IMR-90 (cell line): ENCODE data around the gene MSI2. TPM values are rescaled to one million over a fixed set of nuclear protein-coding genes. Genes with fewer than 3 reads are reported as not detected.

ENCODE experiments used
- ATAC-seq: fragments of 200-7000 bp; cut with Tn5 transposase; 2 replicates; pipeline ENCODE4 v1.9.1; 2020; ENCODE audit warnings: low read depth, mild to moderate bottlenecking, moderate library complexity
- BruUV-seq: library from RNA; stranded (reverse); fragments of 400-500 nt; replicated peaks from 2 replicates; lab custom pipeline; 2021; lab: Mats Ljungman, UMichigan
- CTCF ChIA-PET: fragments of 300-600 bp; formaldehyde crosslinking; extraction: SDS; loops from one replicate; lab custom pipeline; 2021; ENCODE audit warnings: antibody characterized with exemption; lab: Yijun Ruan, JAX
- POLR2A ChIA-PET: fragments of 300-600 bp; sonication (Branson Sonifier 250); formaldehyde crosslinking; loops from one replicate; lab custom pipeline; 2022; ENCODE audit warnings: antibody characterized with exemption; ENCODE audit not compliant: unreplicated experiment; lab: Charles Lee
- DNase-seq: peaks from one replicate; pipeline ENCODE4 v3.0.0; 2013
- H2AFZ ChIP-seq: replicated peaks from 2 replicates; pipeline ENCODE3; 2013; ENCODE audit warnings: low read length, mild to moderate bottlenecking; ENCODE audit not compliant: poor library complexity
- H2AK5ac ChIP-seq: 2 replicates; pipeline ENCODE4 v1.6.1; 2013; ENCODE audit warnings: low read depth, low read length, inconsistent platforms
- H2AK9ac ChIP-seq: replicated peaks from 2 replicates; pipeline ENCODE3; 2013; ENCODE audit warnings: mild to moderate bottlenecking, low read depth, low read length, moderate library complexity; ENCODE audit not compliant: poor library complexity
- H2BK120ac ChIP-seq: 2 replicates; pipeline ENCODE4 v1.6.1; 2013; ENCODE audit warnings: low read depth, low read length, inconsistent platforms
- H2BK15ac ChIP-seq: 3 replicates; pipeline ENCODE4 v1.6.1; 2013; ENCODE audit warnings: low read depth, low read length, inconsistent platforms
- H2BK20ac ChIP-seq: 2 replicates; pipeline ENCODE4 v1.6.1; 2013; ENCODE audit warnings: low read depth, mild to moderate bottlenecking, inconsistent platforms, low read length, moderate library complexity
- H2BK5ac ChIP-seq: 2 replicates; pipeline ENCODE4 v1.6.1; 2013; ENCODE audit warnings: mild to moderate bottlenecking, low read depth, low read length, inconsistent platforms; ENCODE audit not compliant: poor library complexity, severe bottlenecking
- H3K14ac ChIP-seq: replicated peaks from 2 replicates; pipeline ENCODE4 v1.6.1; 2013; ENCODE audit warnings: low read depth, low read length, inconsistent platforms
- H3K18ac ChIP-seq: 2 replicates; pipeline ENCODE4 v1.6.1; 2013; ENCODE audit warnings: low read depth, low read length, control low read depth
- H3K23ac ChIP-seq: 2 replicates; pipeline ENCODE4 v1.6.1; 2013; ENCODE audit warnings: low read depth, low read length, inconsistent platforms
- H3K27ac ChIP-seq: 2 replicates; pipeline ENCODE4 v1.5.1; 2013; ENCODE audit warnings: mild to moderate bottlenecking, control low read depth, low read length; ENCODE audit not compliant: insufficient read depth
- H3K27me3 ChIP-seq: 2 replicates; pipeline ENCODE4 v1.6.1; 2013; ENCODE audit warnings: low read length; ENCODE audit not compliant: control insufficient read depth, insufficient read depth
- H3K36me3 ChIP-seq: 2 replicates; pipeline ENCODE4 v1.6.1; 2013; ENCODE audit warnings: low read length, mixed read lengths; ENCODE audit not compliant: control insufficient read depth, insufficient read depth
- H3K4ac ChIP-seq: 2 replicates; pipeline ENCODE4 v1.6.1; 2013; ENCODE audit warnings: low read depth, low read length, inconsistent platforms
- H3K4me1 ChIP-seq: 2 replicates; pipeline ENCODE4 v1.6.1; 2013; ENCODE audit warnings: low read length, mixed read lengths; ENCODE audit not compliant: control insufficient read depth, insufficient read depth
- H3K4me2 ChIP-seq: 2 replicates; pipeline ENCODE4 v1.6.1; 2013; ENCODE audit warnings: low read depth, mild to moderate bottlenecking, control low read depth, low read length, moderate library complexity
- H3K4me3 ChIP-seq: 2 replicates; pipeline ENCODE4 v1.5.1; 2013; ENCODE audit warnings: low read depth, mild to moderate bottlenecking, control low read depth, low read length, moderate library complexity; ENCODE audit not compliant: insufficient read depth
- H3K56ac ChIP-seq: 2 replicates; pipeline ENCODE4 v1.6.1; 2013; ENCODE audit warnings: low read length, inconsistent platforms; ENCODE audit not compliant: insufficient read depth; ENCODE audit errors: extremely low read depth
- H3K79me1 ChIP-seq, 2 experiments: 2 replicates each; pipeline ENCODE4 v1.6.1; 2013; ENCODE audit warnings: low read length in 2 of 2, inconsistent platforms in 1 of 2, low read depth in 1 of 2
- H3K9ac ChIP-seq: 2 replicates; pipeline ENCODE4 v1.6.1; 2013; ENCODE audit warnings: low read depth, low read length, control low read depth
- H3K9me1 ChIP-seq: 2 replicates; pipeline ENCODE4 v1.6.1; 2013; ENCODE audit warnings: low read length, inconsistent platforms; ENCODE audit not compliant: insufficient read depth
- H3K9me3 ChIP-seq: 2 replicates; pipeline ENCODE4 v1.6.1; 2013; ENCODE audit warnings: low read length; ENCODE audit not compliant: control insufficient read depth, insufficient read depth
- H4K20me1 ChIP-seq: 2 replicates; pipeline ENCODE4 v1.6.1; 2013; ENCODE audit warnings: low read length, inconsistent platforms; ENCODE audit not compliant: insufficient read depth
- H4K5ac ChIP-seq: 2 replicates; pipeline ENCODE4 v1.6.1; 2013; ENCODE audit warnings: mild to moderate bottlenecking, low read depth, low read length, control low read depth
- H4K8ac ChIP-seq, 2 experiments: 2 replicates each; pipeline ENCODE4 v1.6.1; 2013; ENCODE audit warnings: low read depth in 2 of 2, low read length in 2 of 2, control low read depth in 1 of 2, inconsistent platforms in 1 of 2
- H4K91ac ChIP-seq: 2 replicates; pipeline ENCODE4 v1.6.1; 2013; ENCODE audit warnings: low read depth, low read length, inconsistent platforms; ENCODE audit not compliant: insufficient read depth
- BHLHE40 ChIP-seq: fragments of 150-350 bp; IDR thresholded peaks from 2 replicates; pipeline ENCODE4 v1.6.1; 2016; ENCODE audit warnings: mild to moderate bottlenecking, low read depth, low read length
- CEBPB ChIP-seq: IDR thresholded peaks from 2 replicates; pipeline ENCODE4 v1.6.1; 2012; ENCODE audit warnings: low read depth, low read length, improper control_type of control experiment
- CHD1 ChIP-seq: IDR thresholded peaks from 2 replicates; pipeline ENCODE4 v1.6.1; 2012; ENCODE audit warnings: low read depth, low read length, improper control_type of control experiment
- FOS ChIP-seq: fragments of 150-350 bp; IDR thresholded peaks from 2 replicates; pipeline ENCODE4 v1.6.1; 2016; ENCODE audit warnings: low read depth, low read length
- MAFK ChIP-seq: IDR thresholded peaks from 2 replicates; pipeline ENCODE4 v1.6.1; 2012; ENCODE audit warnings: low read depth, low read length, improper control_type of control experiment
- MAZ ChIP-seq: IDR thresholded peaks from 2 replicates; pipeline ENCODE4 v1.6.1; 2012; ENCODE audit warnings: low read depth, mild to moderate bottlenecking, low read length, improper control_type of control experiment, moderate library complexity, borderline replicate concordance
- MXI1 ChIP-seq: IDR thresholded peaks from 2 replicates; pipeline ENCODE4 v1.6.1; 2012; ENCODE audit warnings: low read depth, mild to moderate bottlenecking, low read length, moderate library complexity, borderline replicate concordance
- NFE2L2 ChIP-seq: fragments of 150-350 bp; IDR thresholded peaks from 2 replicates; pipeline ENCODE4 v1.6.1; 2016; ENCODE audit warnings: low read depth, mild to moderate bottlenecking, low read length
- POLR2A ChIP-seq: IDR thresholded peaks from 2 replicates; pipeline ENCODE4 v1.6.1; 2012; ENCODE audit warnings: mild to moderate bottlenecking, low read depth, low read length
- RAD21 ChIP-seq: IDR thresholded peaks from 2 replicates; pipeline ENCODE4 v1.6.1; 2012; ENCODE audit warnings: low read length, improper control_type of control experiment
- RCOR1 ChIP-seq: IDR thresholded peaks from 2 replicates; pipeline ENCODE4 v1.6.1; 2012; ENCODE audit warnings: mild to moderate bottlenecking, low read length, improper control_type of control experiment; ENCODE audit not compliant: insufficient replicate concordance
- RFX5 ChIP-seq: IDR thresholded peaks from 2 replicates; pipeline ENCODE4 v1.8.0; 2012; ENCODE audit warnings: low read depth, mild to moderate bottlenecking, low read length, moderate library complexity
- SMC3 ChIP-seq: fragments of 150-350 bp; IDR thresholded peaks from 2 replicates; pipeline ENCODE4 v1.6.1; 2016; ENCODE audit warnings: low read depth, mild to moderate bottlenecking, antibody characterized with exemption, low read length, moderate library complexity
- WGBS, 2 experiments: methylation state at CpG; one replicate each; pipeline versions ENCODE4 v1.1.5 to v1.1.7; 2013; ENCODE audit warnings: missing lambda C conversion rate in 2 of 2; ENCODE audit not compliant: insufficient read length in 1 of 2; ENCODE audit errors: extremely low coverage in 2 of 2; 5-methylcytosine and 5-hydroxymethylcytosine counted together
- dilution Hi-C: fragments of 300-500 bp; cut with HindIII; formaldehyde crosslinking; loops from one replicate; pipeline ENCODE4 v1.14.3; 2018; ENCODE audit warnings: low sequenced_read_pairs; ENCODE audit not compliant: unreplicated experiment
- in situ Hi-C: fragments of 300-500 bp; cut with MboI; formaldehyde crosslinking; loops from 3 replicates; pipeline ENCODE4 v1.14.3; 2019; ENCODE audit warnings: low sequenced_read_pairs, inconsistent platforms, mixed read lengths
- intact Hi-C: fragments of 100-400 bp; cut with micrococcal nuclease; formaldehyde crosslinking; loops from 2 replicates; pipeline ENCODE4 v1.10.0; 2022
- polyA plus RNA-seq, 3 experiments: library from polyadenylated mRNA; depleted of rRNA; stranded (reverse); fragments of >200 nt; gene quantifications; 2 replicates each; pipeline ENCODE4 v1.2.3, GENCODE V29; 2012; ENCODE audit warnings: low replicate concordance in 1 of 3
- total RNA-seq: library from RNA; depleted of rRNA; stranded (reverse); fragments of >200 nt; gene quantifications from 2 replicates; pipeline ENCODE4 v1.2.3, GENCODE V29; 2012
- TF ChIP-seq, protein P1 (sequence below): fragments of 150-350 bp; IDR thresholded peaks from 2 replicates; pipeline ENCODE4 v1.6.1; 2016; ENCODE audit warnings: low read depth, mild to moderate bottlenecking, low read length, moderate library complexity, borderline replicate concordance
- TF ChIP-seq, protein P2 (sequence below): fragments of 150-350 bp; IDR thresholded peaks from 2 replicates; pipeline ENCODE4 v1.6.1; 2017; ENCODE audit warnings: mild to moderate bottlenecking, antibody characterized with exemption, low read length, low read depth
- TF ChIP-seq, protein P3 (sequence below): conservative IDR thresholded peaks from 2 replicates; pipeline ENCODE4 v1.5.1; 2012; ENCODE audit warnings: mild to moderate bottlenecking, low read depth, low read length, improper control_type of control experiment

The MSI2 gene
- total and polyA plus RNA-seq, 2 of the 4 experiments (the other 2 are of a cell fraction) = 13.0 to 16.0 TPM

DNA sequence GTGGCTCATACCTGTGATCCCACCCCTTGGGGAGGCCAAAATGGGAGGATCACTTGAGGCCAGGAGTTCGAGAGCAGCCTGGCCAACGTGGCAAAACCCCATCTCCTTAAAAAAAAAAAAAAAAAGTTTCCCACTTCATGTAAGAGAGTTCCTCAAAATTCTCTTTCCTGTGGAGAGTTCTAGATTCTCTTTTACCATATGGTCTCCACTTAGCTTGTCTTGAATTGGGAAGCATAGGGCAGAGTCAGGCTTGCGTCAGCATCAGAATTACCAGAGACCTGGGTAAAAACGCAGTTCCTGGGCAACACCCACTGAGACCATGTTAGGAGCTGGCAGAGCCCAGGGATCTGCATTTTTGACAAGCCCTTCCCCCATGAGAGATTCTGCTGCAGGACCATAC, 330.4 kb downstream of the MSI2 start:
- no TSS peak for BruUV-seq
- DNase-seq (no peak), ATAC-seq (no peak)
- H3K27me3 ChIP-seq = no peaks in the 10 kb centered on the region; the same call in 1 of the 2 replicates
- H2BK5ac ChIP-seq = no peak overlapping the region
- H2BK120ac ChIP-seq = no peak overlapping the region
- H2BK15ac ChIP-seq = no peak overlapping the region
- no peak overlapping the region for H4K91ac ChIP-seq
- no peak overlapping the region for H2AK5ac ChIP-seq
- ChIA-PET POLR2A (no interaction called here), CTCF (interaction anchor here (0.6 to 1.3 kb wide), 3 partner anchors 12 to 540 kb away, joined by 3 to 6 read pairs (median 3); no protein-coding TSS in a partner anchor)
- no peak overlapping the region for H3K9ac ChIP-seq
- no peak overlapping the region for H2AFZ ChIP-seq
- no peaks in the 10 kb centered on the region for H3K4me1 ChIP-seq
- no peaks in the 10 kb centered on the region for H3K36me3 ChIP-seq
- dilution Hi-C loops (no loop called here), in situ Hi-C loops (loop anchor here (10.0 kb wide), 1 partner anchor 342 kb away; no protein-coding TSS in a partner anchor), intact Hi-C loops (no loop called here)
- H3K23ac ChIP-seq = no peak overlapping the region
- no peak overlapping the region for H3K18ac ChIP-seq
- H3K4ac ChIP-seq = no peak overlapping the region
- peaks cover 3% of the 10 kb centered on the region; the same call in 1 of the 2 replicates for H3K9me1 ChIP-seq
- WGBS, 2 experiments = no CpG with 5 or more reads among the region's 4 CpGs
- H3K14ac ChIP-seq = no peak overlapping the region
- H2BK20ac ChIP-seq = no peak overlapping the region
- no peaks in the 10 kb centered on the region for H4K20me1 ChIP-seq
- H3K9me3 ChIP-seq = no peaks in the 10 kb centered on the region
- no peak overlapping the region for H4K8ac ChIP-seq
- H3K56ac ChIP-seq = no peak overlapping the region
- no peak overlapping the region for H3K4me2 ChIP-seq
- no peak for TF ChIP-seq MXI1
- no peak for TF ChIP-seq RFX5
- TF ChIP-seq RAD21 = no peak
- TF ChIP-seq, protein P1, sequence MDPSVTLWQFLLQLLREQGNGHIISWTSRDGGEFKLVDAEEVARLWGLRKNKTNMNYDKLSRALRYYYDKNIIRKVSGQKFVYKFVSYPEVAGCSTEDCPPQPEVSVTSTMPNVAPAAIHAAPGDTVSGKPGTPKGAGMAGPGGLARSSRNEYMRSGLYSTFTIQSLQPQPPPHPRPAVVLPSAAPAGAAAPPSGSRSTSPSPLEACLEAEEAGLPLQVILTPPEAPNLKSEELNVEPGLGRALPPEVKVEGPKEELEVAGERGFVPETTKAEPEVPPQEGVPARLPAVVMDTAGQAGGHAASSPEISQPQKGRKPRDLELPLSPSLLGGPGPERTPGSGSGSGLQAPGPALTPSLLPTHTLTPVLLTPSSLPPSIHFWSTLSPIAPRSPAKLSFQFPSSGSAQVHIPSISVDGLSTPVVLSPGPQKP = no peak
- TF ChIP-seq FOS = no peak
- TF ChIP-seq, protein P2, sequence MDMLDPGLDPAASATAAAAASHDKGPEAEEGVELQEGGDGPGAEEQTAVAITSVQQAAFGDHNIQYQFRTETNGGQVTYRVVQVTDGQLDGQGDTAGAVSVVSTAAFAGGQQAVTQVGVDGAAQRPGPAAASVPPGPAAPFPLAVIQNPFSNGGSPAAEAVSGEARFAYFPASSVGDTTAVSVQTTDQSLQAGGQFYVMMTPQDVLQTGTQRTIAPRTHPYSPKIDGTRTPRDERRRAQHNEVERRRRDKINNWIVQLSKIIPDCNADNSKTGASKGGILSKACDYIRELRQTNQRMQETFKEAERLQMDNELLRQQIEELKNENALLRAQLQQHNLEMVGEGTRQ = no peak
- TF ChIP-seq RCOR1 = no peak
- no peak for TF ChIP-seq MAFK
- TF ChIP-seq NFE2L2 = no peak
- TF ChIP-seq CEBPB = no peak
- TF ChIP-seq CHD1 = no peak
- TF ChIP-seq BHLHE40 = no peak
- TF ChIP-seq SMC3 = no peak
- TF ChIP-seq POLR2A = no peak
- TF ChIP-seq, protein P3, sequence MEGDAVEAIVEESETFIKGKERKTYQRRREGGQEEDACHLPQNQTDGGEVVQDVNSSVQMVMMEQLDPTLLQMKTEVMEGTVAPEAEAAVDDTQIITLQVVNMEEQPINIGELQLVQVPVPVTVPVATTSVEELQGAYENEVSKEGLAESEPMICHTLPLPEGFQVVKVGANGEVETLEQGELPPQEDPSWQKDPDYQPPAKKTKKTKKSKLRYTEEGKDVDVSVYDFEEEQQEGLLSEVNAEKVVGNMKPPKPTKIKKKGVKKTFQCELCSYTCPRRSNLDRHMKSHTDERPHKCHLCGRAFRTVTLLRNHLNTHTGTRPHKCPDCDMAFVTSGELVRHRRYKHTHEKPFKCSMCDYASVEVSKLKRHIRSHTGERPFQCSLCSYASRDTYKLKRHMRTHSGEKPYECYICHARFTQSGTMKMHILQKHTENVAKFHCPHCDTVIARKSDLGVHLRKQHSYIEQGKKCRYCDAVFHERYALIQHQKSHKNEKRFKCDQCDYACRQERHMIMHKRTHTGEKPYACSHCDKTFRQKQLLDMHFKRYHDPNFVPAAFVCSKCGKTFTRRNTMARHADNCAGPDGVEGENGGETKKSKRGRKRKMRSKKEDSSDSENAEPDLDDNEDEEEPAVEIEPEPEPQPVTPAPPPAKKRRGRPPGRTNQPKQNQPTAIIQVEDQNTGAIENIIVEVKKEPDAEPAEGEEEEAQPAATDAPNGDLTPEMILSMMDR = no peak
- no peak for TF ChIP-seq MAZ
- H3K27ac ChIP-seq = no peak overlapping the region
- no peak overlapping the region for H2AK9ac ChIP-seq
- no peak overlapping the region for H3K4me3 ChIP-seq
- no peaks in the 10 kb centered on the region for H3K79me1 ChIP-seq
- no peak overlapping the region for H4K5ac ChIP-seq
